Measurements from ENCODE around the gene OR8D2.

- TF ChIP-seq EZH2phosphoT487 (IDR thresholded peaks at IDR 0.05; ENCODE audit: borderline replicate concordance, low read length) (no peak), CTCF (conservative IDR thresholded peaks at IDR 0.05; ENCODE audit: low read depth, low read length) (no peak)
These were observed 6.9 kb downstream of the OR8D2 start for GRCh38 chr11:124313131-124313530.
